CD14-positive monocyte (primary cell): ENCODE results near the gene RHOBTB1. TPM values are rescaled to one million over a fixed set of nuclear protein-coding genes. Genes with fewer than 3 reads are reported as not detected.

Experiments used
- DNase-seq, 3 donors: peaks; one replicate each; pipeline ENCODE4 v3.0.0-alpha.2; 2011 to 2022
- H2AFZ ChIP-seq: 2 replicates; pipeline ENCODE4 v1.6.0; 2012; ENCODE audit warnings: mild to moderate bottlenecking, low read depth, low read length, inconsistent platforms; ENCODE audit not compliant: insufficient read depth, poor library complexity, severe bottlenecking
- H3K27ac ChIP-seq, 2 donors: 1 replicate in 1 of 2; 2 replicates in 1 of 2; pipeline ENCODE4 v1.5.1; 2012 to 2013; ENCODE audit warnings: low read length in 2 of 2, control low read depth in 1 of 2, inconsistent platforms in 1 of 2, low read depth in 1 of 2, mild to moderate bottlenecking in 1 of 2
- H3K27me3 ChIP-seq, 2 donors: one replicate each; pipeline versions ENCODE4 v1.6.0 to v1.6.1; 2011 to 2013; ENCODE audit warnings: low read length in 2 of 2; ENCODE audit not compliant: control insufficient read depth in 2 of 2, insufficient read depth in 2 of 2
- H3K36me3 ChIP-seq, 2 donors: replicated peaks in 1 of 2; 1 replicate in 1 of 2; 2 replicates in 1 of 2; pipeline versions ENCODE4 v1.5.1 to v1.6.1; 2012 to 2013; ENCODE audit warnings: low read length in 2 of 2, control low read depth in 1 of 2, inconsistent platforms in 1 of 2, mild to moderate bottlenecking in 1 of 2; ENCODE audit not compliant: insufficient read depth in 2 of 2, control insufficient read depth in 1 of 2
- H3K4me1 ChIP-seq, 2 donors: 1 replicate in 1 of 2; 2 replicates in 1 of 2; pipeline versions ENCODE4 v1.5.1 to v1.6.1; 2012 to 2013; ENCODE audit warnings: low read length in 2 of 2, control low read depth in 1 of 2, inconsistent platforms in 1 of 2, mild to moderate bottlenecking in 1 of 2, moderate library complexity in 1 of 2; ENCODE audit not compliant: insufficient read depth in 2 of 2, control insufficient read depth in 1 of 2
- H3K4me2 ChIP-seq: replicated peaks from 2 replicates; pipeline ENCODE3; 2012; ENCODE audit warnings: low read length, moderate library complexity, mild to moderate bottlenecking; ENCODE audit not compliant: poor library complexity, severe bottlenecking; ENCODE audit errors: extremely low read depth
- H3K4me3 ChIP-seq, 3 experiments: fragments of 200-600 bp in 1 of 3; sonication (generic) in 1 of 3; replicated peaks in 1 of 3; 1 replicate in 2 of 3; 2 replicates in 1 of 3; pipeline ENCODE4 v1.5.1; 2011 to 2013; ENCODE audit warnings: low read length in 3 of 3, mild to moderate bottlenecking in 3 of 3, control low read depth in 2 of 3, low read depth in 2 of 3, inconsistent platforms in 1 of 3, moderate library complexity in 1 of 3
- H3K79me2 ChIP-seq: 2 replicates; pipeline ENCODE4 v1.6.0; 2012; ENCODE audit warnings: mild to moderate bottlenecking, control low read depth, inconsistent platforms, low read length, moderate library complexity; ENCODE audit not compliant: insufficient read depth
- H3K9ac ChIP-seq: 2 replicates; pipeline ENCODE4 v1.6.0; 2017; ENCODE audit warnings: low read length, mild to moderate bottlenecking; ENCODE audit not compliant: insufficient read depth, poor library complexity, severe bottlenecking
- H3K9me3 ChIP-seq, 2 donors: replicated peaks in 1 of 2; 1 replicate in 1 of 2; 2 replicates in 1 of 2; pipeline versions ENCODE4 v1.5.1 to v1.6.1; 2012 to 2013; ENCODE audit warnings: low read length in 2 of 2, control low read depth in 1 of 2; ENCODE audit not compliant: control insufficient read depth in 1 of 2, insufficient read depth in 1 of 2
- H4K20me1 ChIP-seq: 2 replicates; pipeline ENCODE4 v1.6.0; 2012; ENCODE audit warnings: mild to moderate bottlenecking, low read length, control low read depth, moderate library complexity; ENCODE audit not compliant: insufficient read depth
- H3K27ac Mint-ChIP-seq, 7 donors: one replicate each; pipeline ENCODE4 v1.8.0; 2020; ENCODE audit warnings: mild to moderate bottlenecking in 7 of 7, mixed read lengths in 7 of 7, moderate library complexity in 6 of 7, inconsistent platforms in 2 of 7
- H3K27me3 Mint-ChIP-seq, 3 donors: one replicate each; pipeline ENCODE4 v1.8.0; 2021 to 2022; ENCODE audit warnings: low read depth in 3 of 3, mild to moderate bottlenecking in 3 of 3, mixed read lengths in 3 of 3, moderate library complexity in 3 of 3, inconsistent platforms in 1 of 3
- H3K36me3 Mint-ChIP-seq, 2 donors: one replicate each; pipeline ENCODE4 v1.8.0; 2020; ENCODE audit warnings: mixed read lengths in 2 of 2, inconsistent platforms in 1 of 2, mild to moderate bottlenecking in 1 of 2
- H3K4me1 Mint-ChIP-seq: one replicate; pipeline ENCODE4 v1.8.0; 2020; ENCODE audit warnings: mild to moderate bottlenecking, mixed read lengths
- H3K4me3 Mint-ChIP-seq, 2 donors: one replicate each; pipeline ENCODE4 v1.8.0; 2020; ENCODE audit warnings: mild to moderate bottlenecking in 2 of 2, mixed read lengths in 2 of 2, moderate library complexity in 1 of 2
- H3K9me3 Mint-ChIP-seq, 7 donors: one replicate each; pipeline ENCODE4 v1.8.0; 2020 to 2022; ENCODE audit warnings: mixed read lengths in 7 of 7, mild to moderate bottlenecking in 6 of 7, moderate library complexity in 6 of 7, inconsistent platforms in 2 of 7
- CTCF ChIP-seq: fragments of 200-600 bp; IDR thresholded peaks from one replicate; pipeline ENCODE4 v1.8.0; 2022; ENCODE audit warnings: antibody characterized with exemption, mild to moderate bottlenecking
- WGBS: methylation state at CpG from one replicate; pipeline ENCODE4 v1.1.5; 2013; ENCODE audit warnings: missing lambda C conversion rate; ENCODE audit not compliant: insufficient coverage; 5-methylcytosine and 5-hydroxymethylcytosine counted together
- intact Hi-C, 2 donors: fragments of 100-400 bp; cut with micrococcal nuclease; formaldehyde crosslinking; loops; one replicate each; pipeline versions ENCODE4 v1.15.0 to v1.15.1; 2023
- polyA plus RNA-seq, 3 donors: library from polyadenylated mRNA; depleted of rRNA in 1 of 3; unstranded in 2 of 3; stranded (reverse) in 1 of 3; fragments of 300-500 nt in 2 of 3; fragments of >200 nt in 1 of 3; fragmentation: Illumina TruSeq in 2 of 3; gene quantifications; 1 replicate in 2 of 3; 2 replicates in 1 of 3; pipeline ENCODE4 v1.2.3, GENCODE V29; 2012 to 2021

RHOBTB1 gene
- polyA plus RNA-seq, 3 donors = 0.41 to 0.96 (median 0.62) TPM

DNA sequence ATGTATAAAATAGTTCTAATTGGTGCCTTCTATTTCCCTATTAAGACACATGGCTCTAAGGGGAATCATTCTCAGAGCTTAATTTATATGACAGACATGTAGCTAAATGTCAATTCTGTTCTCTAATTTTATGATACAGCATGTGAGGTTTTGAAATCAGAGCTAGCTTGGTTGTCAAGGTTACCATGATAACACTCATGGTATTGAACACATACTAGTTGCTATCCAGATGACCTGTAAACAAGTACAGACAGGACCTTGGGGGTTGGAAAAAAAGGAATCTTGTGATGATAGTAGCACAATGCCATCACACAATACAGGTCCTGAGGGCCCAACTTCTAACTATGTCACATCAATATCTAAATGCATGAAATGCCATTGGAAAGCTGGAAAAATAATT, 49.2 kb downstream of the RHOBTB1 start:
- no peaks in the 10 kb centered on the region for H3K27me3 ChIP-seq
- Mint-ChIP-seq H3K27me3 (no peaks in the 10 kb centered on the region), H3K27ac (no peak overlapping the region), H3K4me3 (no peak overlapping the region), H3K9me3 (peaks cover 0 to 6% (median 2%) of the 10 kb centered on the region in 7 donors), H3K36me3 (no peaks in the 10 kb centered on the region), H3K4me1 (no peaks in the 10 kb centered on the region)
- no peak overlapping the region for H3K4me3 ChIP-seq
- no peak for DNase-seq
- no peaks in the 10 kb centered on the region for H3K4me1 ChIP-seq
- H3K4me2 ChIP-seq = no peak overlapping the region
- intact Hi-C loops = no loop called here
- no peaks in the 10 kb centered on the region for H3K36me3 ChIP-seq
- H3K27ac ChIP-seq = no peak overlapping the region
- H4K20me1 ChIP-seq = no peaks in the 10 kb centered on the region
- no peaks in the 10 kb centered on the region for H3K79me2 ChIP-seq
- no peak for TF ChIP-seq CTCF
- no peaks in the 10 kb centered on the region for H3K9me3 ChIP-seq
- no peak overlapping the region for H2AFZ ChIP-seq
- no peak overlapping the region for H3K9ac ChIP-seq

GRCh38 chr10:60893231-60893630, 50.8 kb downstream of the RHOBTB1 start:
- Histone ChIP-seq H3K36me3 (no peaks in the 10 kb centered on the region), H3K27ac (no peak overlapping the region), H2AFZ (no peak overlapping the region), H3K4me2 (no peak overlapping the region), H3K4me1 (no peaks in the 10 kb centered on the region), H3K4me3 (no peak overlapping the region), H4K20me1 (no peaks in the 10 kb centered on the region), H3K79me2 (no peaks in the 10 kb centered on the region), H3K9ac (no peak overlapping the region), H3K9me3 (no peaks in the 10 kb centered on the region), H3K27me3 (no peaks in the 10 kb centered on the region)
- H3K36me3 Mint-ChIP-seq = no peaks in the 10 kb centered on the region
- no CpG with 5 or more reads among the region's 3 CpGs for WGBS
- no peaks in the 10 kb centered on the region for H3K27me3 Mint-ChIP-seq
- H3K4me1 Mint-ChIP-seq = no peaks in the 10 kb centered on the region
- intact Hi-C loops = no loop called here
- no peak overlapping the region for H3K27ac Mint-ChIP-seq
- peaks cover 0 to 6% (median 2%) of the 10 kb centered on the region in 7 donors for H3K9me3 Mint-ChIP-seq
- TF ChIP-seq CTCF = no peak
- no peak for DNase-seq
- H3K4me3 Mint-ChIP-seq = no peak overlapping the region
